NCI-H1930 (cell line): ENCODE measurements around the gene LAYN.

Experiments
- DNase-seq, 2 experiments: peaks; one replicate each; lab custom pipeline; 2025; lab: John Stamatoyannopoulos, UW

The LAYN gene

DNA sequence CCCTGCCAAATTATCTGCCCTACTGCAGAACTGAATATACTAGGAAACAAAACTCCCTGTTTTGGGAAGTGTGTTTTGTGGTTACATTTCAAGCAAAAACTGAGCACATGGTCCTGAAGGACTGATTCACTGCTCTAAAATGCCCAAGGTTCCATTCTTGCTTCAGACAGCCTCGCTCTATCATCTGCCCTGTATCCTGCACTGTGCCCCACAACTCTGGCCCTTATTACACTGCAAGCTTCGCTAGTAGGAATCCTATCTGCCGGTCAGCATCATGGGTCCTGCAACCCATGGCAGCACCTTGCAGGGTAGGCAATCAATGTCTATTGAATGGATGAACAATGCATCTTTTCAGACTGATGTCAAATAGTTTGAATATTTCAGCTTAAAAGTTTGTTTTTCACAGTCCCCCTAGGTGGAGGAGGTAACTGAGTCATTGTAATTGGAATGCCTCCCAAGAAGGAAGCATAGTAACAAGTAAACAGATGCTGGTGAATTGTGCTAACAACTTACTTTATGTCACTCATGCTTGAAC is 21.3 kb downstream of the LAYN start:
- DNase-seq = no peak

DNA sequence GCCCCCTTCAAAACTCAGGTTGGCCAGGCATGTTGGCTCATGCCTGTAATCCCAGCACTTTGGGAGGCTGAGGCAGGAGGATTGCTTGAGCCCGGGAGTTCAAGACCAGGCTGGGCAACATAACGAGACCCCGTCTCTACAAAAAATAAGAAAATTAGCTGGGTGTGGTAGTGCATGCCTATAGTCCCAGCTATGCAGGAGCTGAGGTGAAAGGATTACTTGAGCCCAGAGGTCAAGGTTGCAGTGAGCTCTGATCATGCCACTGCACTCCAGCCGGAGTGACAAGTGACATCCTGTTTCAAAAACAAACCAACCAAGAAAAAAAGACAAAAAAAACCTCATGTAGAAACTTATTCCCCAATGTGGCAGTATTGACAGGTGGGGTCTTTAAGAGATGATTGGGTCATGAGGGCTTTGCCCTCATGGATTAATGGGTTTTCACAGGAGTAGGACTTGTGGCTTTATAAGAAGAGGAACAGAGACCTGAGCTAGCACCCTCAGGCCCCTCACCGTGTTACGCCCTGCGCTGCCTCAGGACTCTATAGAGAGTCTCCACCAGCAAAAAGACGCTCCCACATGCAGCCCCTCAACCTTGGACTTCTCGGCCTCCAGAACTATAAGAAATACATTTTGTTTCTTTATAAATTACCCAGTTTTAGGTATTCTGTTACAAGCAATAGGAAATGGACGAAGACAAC is 22.3 kb downstream of the LAYN start:
- DNase-seq = no peak

DNA sequence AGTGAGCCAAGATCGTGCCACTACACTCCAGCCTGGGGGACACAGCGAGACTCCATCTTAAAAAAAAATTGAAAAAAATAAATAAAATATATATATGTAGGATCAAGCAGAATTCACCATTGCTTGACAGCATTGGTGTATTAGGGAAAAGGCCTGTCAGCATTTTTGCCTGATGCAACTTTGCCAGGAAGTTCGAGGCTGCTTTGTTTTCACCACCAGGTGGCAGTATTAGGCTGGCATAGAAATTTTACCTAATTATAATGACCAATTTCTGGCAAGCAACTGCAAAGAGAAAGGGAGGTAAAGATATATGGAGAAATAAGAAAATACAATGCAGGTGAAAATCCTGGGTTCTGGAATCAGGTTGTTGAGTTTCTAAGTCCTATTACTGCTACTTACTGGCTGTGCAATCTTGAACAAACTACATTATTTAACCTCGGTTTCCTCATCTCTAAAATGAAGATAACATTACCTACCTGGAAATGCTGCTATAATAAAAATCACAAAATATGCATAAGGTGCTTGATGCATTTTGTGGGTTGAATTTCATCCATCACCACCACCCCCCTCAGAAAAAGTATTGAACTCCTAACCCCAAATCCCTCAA is 24.7 kb downstream of the LAYN start:
- peak in 1 of 2 experiments; percentile 45 for DNase-seq

DNA sequence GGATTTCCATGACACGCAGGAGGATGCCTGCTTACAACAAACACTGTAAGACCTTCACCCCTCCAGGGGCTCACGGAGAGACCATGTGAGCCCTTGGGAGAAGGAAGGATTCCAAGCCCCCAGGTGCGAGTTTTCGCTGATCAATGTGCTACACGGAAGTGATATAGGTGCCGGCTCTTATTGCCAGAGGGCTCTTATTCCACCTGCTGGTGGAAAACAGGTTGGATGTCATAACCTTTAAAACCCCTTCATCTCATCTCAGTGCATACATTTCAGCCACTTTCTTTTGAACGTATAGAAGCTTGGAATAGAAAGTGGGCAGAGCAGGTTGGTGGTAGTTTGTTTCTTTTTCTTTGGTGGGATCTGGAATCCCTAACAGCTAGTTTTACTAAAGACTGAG is 25.8 kb downstream of the LAYN start:
- DNase-seq = no peak

DNA sequence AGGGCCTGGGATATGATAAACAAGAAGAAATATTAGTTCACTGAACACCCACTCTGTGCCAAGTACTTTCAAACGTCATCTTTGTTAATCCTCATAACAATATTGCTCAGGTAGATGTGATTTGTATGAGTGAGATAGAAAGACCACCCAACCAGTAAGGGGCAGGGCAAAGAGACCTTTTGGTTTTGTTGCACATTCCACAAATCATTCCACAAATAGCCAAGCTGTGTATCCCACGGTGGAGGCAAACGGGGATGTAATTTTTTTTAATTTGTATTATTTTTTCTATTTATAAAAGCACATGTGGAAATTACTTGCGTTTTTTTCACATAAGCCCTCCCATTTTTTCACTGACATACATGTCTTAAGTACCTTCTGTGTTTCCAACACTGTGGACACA is 29.0 kb downstream of the LAYN start:
- no peak for DNase-seq

DNA sequence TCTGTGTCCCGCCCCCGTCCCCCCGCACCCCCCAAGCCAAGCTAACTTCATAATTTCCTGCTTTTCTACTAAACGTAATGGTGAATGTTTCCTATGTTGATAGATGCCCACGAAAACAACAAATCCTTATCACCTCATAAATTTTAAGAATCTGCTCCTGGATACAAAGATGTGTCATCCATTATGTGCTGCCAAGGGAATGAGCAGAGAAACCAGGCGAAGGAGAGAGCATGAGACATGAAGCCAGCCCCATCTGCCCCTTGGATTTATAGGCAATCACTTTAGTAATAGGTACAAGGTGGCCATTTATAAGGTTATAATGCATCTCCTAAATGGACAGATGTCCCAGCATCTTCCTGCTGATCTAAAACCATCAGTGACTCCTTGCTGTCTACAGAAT is 30.3 kb downstream of the LAYN start:
- DNase-seq = no peak

DNA sequence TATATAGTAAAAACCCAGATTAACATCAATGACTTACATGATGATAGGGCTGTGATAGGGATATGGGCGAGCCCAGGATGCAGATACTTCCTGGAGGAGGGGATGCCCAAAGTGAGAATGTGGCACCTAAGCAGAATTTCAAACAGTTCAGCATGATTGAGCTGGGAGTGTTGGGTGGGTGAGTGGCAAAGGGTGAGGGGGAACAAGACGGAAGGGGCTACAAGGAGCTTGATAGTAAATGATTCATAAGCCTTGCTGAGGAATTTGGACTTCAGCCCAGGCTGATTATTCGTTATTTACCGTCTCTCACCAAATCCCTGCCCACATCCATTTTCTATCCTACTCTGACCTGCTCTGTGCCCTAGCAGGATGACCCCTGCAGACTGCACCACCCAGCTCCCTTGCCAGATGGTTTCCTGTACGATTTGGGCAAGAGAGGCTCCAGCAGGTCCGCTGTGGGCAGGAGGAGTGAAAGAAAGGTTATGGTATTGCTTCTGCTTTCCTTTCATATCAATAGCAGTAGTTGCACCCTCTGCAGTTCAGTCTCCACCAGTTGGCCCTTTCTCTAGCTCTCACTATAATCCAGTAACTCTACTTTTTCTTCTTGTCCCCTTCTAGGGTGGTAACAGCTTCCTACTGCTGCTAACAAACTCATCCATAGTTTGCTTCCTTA is 31.4 kb downstream of the LAYN start:
- DNase-seq = no peak

DNA sequence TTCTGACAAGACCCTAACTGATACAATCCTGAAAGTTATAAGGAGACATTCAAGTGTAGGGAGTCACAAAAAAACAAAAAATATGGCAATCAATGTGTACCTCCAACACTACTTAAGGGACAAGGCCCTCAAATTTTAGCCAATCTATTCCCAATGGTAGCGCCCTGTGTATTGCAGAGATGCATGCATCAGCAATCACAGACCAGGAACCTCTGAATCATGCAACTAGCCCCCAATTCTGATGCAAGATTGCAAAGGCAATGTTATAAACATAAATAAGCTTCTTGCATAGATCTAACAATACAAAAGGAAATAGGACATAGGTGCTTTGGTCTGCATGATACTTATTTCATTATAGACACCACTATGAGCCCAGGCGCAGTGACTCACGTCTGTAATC is 32.1 kb downstream of the LAYN start:
- DNase-seq = no peak

DNA sequence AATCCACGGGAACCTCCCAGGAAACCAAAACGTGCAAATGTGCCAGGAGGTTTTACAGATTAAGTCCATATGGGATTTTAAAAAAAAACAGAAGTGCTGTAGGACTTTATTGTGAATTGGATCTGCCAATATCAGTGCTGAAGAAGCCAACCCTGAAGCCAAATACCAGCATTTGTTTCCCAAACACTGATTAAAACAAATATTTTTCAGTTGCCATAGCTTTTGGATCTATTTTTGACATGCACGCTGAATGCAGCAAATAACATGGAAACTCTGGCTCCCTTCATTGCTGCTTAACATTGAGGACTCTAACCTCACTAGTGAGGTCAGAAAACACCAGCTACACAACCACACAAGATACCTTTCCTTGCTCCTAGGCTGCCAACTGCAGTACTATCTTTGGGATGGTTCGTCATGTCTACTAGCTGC is 33.3 kb downstream of the LAYN start:
- no peak for DNase-seq

DNA sequence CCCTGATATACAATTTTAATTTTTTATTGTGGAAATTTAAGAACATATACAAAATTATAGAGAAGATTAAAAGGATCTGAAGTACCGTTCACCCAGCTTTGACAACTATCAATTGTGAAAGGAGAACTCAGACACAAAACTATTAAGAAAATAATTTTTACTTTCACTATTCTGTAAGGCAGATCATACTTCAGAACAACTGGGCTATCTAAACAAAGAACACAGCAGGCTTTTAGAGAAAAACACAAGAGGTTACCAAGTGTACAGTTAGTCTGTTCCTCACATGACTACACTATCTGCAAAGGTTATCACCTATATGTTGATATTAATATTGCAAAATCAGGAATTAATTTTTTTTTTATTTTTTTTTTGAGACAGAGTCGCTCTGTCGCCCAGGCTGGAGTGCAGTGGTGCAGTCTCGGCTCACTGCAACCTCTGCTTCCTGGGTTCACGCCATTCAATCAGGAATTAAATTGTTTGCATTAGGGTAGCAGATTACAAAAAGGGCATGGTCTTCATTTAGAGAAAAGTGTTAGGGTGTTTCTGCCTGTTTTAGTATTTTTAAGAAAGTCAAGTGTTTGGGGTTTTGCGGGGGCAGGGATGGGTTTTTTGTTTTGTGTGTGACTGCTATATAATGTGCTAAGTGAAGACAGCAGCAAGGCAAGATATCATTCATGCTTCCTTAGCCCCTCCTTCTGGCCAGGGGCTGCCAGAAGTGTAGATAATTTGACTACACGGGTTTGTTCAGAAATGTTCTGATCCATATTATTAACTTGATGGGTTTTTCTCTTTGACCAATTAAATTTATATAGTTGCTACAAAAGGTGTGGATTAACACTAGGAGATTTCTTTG is 34.1 kb downstream of the LAYN start:
- no peak for DNase-seq

DNA sequence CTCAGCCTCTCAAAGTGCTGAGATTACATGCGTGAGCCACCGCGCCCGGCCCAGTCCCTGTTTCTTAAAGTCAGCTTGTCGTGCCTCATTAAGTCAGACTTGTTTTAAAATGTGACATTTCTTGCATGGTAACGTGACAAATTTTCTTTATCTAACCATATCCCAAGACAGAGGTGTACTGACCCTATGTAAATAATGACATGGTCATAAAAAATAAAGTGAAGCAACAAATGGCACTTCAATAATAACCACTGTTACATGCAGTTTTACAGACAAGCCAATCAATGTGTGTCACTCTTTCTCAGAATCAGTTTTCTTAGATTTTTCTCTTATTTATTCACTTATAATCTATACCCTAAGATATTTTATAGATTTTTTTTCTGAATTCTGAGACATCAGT is 35.2 kb downstream of the LAYN start:
- no peak for DNase-seq

DNA sequence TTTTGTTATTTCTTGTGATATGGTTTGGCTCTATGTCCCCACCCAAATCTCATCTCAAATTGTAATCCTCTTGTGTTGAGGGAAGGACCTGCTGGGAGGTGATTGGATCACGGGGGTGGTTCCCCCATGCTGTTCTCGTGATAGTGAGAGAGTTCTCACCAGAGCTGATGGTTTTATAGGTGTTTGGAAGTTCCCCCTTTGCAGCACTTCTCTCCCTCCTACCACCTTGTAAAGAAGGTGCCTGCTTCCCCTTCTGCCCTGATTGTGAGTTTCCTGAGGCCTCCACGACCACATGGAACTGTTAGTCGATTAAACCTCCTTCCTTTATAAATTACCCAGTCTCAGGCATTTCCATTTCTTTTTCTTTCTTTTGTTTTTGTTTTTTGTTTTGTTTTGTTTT is 37.3 kb downstream of the LAYN start:
- no peak for DNase-seq

DNA sequence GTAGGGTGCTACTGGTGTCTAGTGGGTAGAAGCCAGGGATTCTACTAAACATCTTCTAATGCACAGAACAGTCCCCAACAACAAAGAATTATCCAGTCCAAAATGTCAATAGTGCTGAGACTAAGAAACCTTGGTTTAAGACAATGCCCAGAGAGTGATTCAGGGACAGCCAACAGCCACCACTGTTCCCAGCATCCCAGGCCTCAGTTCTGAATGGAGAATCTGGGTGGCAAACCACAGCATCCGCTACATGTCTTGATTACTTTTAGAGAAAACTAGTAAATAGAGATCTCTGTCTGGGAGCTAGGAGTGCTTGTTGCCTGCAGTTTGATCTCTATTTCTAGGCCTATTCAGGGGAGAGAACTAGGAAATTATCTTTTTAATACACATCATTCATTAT is 40.8 kb downstream of the LAYN start:
- no peak for DNase-seq

DNA sequence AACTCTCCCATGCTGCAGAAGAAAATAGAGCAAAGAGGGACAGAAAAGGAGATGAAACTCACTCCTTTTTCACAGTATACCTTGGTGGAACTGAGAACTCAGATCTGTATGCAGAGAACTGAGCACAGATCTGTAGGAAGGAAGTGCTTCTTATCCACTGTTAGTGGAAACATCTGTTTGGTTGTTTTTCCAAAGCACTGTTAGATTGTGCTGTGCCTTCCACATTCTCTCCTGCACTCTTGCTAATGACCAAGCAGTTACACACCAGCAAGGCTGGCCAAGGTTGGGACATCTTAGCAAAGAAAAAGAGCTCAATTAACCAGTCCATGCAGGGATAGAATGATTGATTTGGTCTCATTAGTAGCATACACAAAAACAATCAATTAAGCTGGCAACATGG is 41.6 kb downstream of the LAYN start:
- no peak for DNase-seq

DNA sequence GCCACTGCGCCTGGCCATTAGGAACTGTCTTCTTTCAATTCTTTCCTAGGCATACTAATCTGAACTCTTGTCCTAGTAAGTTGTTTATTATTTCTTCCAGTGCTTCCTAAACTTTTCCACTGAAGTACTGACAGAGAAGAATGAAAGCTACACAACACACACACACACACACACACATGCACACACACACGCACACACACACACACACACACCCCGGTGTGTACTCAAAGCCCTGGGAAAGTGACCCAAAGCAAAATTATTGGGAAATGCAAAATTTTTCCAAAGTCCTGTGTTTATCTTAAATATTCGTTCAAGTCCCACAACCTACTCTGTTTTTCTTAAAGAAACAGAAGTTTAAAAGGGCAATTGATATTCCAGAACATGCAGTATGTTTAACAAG is 42.4 kb downstream of the LAYN start:
- DNase-seq = no peak

DNA sequence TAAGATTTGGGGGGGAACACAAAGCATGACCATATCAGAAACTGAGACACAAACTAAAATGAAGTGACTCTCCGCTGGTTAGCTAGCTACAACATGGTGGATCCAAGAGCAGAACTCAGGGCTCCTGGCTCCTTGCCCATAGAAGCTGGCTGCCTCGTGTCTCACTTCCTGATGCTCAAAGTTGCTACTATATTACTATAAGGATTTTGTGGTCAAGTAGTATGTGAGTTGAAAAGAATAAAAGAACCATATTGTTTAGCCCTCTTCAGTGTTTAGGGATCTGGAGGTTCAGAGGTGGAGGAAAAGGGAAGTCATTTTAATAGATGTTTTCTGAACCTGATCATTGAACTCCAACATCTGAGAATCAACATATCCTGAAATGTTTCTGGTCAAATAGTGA is 44.9 kb downstream of the LAYN start:
- DNase-seq = no peak

DNA sequence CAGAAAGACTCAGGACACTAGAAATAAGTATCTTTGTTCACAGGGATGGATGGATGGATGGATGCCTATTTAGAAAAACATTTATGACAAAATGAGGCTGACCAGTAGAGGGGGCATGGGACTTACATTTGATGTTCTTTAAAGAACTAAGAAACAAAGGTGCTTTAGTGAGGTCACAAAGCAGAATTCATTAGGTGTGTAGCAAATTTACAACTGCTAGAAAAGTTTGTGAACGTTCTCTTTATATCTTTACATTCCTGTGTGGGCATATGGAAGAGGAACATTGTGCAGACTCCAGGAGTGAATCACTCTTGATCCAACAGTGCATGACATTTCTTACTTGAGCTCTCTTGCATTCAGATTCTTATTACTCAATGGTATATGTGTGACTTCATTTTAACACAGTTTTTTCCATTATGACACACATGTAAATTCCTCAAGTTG is 45.9 kb downstream of the LAYN start:
- peak; percentile 19 to 34 for DNase-seq

DNA sequence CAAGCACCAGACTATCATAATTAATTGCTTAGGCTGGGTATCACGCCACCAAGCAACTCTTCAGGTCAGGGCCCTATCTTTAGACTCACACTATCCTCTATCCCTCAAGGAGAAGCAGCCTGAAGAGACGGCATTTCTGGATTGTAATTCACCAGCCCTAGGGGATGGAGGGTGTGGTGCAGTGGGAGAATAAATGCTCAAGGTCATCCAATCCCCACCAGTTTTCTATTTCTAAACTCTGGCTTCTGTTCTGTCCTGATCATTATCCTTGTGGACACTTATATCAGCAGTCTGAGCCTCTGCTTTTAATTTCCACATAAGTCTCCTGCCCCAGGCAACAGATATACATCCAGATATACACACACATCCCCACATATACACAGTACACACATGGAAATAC is 48.6 kb downstream of the LAYN start:
- DNase-seq = no peak

DNA sequence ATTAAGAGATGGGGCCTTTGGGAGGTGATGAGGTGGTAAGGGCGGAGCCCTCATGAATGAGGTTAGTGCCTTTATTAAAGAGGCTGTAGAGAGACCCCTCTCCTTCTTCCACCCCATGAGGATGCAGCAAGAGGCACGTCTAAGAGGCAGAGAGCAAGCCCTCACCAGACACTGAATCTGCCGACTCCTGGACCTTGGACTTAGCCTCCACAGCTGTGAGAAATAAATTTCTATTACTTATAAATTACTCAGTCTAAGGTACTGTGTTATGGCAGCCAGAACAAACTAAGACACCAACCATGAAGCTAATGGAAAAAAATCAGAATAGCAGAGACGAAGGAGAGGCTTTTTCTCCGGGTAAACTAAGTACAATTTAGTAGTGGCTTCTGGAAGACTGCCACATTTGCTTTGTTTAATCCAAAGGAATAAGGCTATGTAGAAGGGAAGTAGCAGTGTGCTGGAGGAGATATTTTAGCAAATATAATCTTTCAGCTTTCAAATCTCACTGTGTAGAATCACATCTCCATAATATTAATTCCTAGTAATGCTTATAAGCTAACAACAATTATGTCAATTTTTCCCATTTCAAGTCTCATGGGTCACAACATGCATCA is 49.5 kb downstream of the LAYN start:
- DNase-seq = no peak

DNA sequence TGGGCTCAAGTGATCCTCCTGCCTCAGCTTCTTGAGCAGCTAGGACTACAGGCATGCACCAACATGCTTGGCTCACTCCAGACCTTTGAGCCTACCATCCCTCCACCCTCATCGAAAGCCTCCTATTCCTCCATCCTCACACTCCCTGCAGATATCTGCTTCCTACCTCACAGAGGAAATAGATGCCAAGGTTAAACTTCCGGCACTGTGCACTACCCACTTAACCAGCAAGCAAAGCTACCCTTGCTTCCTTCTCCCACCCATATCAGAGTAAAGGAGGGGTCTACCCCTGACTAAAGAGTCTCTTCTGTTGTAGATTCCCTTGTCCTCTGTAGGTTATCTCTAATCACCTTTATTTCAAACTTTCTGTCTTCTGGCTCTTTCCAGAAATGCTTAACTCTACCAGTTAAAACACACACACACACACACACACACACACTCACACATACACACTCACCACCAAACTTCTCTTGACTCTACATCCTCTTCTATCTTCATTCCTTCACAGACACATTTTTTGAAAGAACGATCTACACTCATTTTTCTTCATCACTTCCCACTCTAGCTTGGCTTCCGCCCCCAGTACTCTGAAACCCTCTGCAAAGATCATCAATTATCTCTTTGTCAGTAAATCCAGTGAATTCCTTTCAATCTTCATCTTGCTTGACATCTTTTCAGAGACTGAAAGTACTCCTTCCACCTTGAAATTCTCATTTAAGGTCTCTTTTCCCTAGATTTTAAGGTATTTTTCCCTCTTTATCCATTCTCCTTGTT is 50.9 kb downstream of the LAYN start:
- no peak for DNase-seq

DNA sequence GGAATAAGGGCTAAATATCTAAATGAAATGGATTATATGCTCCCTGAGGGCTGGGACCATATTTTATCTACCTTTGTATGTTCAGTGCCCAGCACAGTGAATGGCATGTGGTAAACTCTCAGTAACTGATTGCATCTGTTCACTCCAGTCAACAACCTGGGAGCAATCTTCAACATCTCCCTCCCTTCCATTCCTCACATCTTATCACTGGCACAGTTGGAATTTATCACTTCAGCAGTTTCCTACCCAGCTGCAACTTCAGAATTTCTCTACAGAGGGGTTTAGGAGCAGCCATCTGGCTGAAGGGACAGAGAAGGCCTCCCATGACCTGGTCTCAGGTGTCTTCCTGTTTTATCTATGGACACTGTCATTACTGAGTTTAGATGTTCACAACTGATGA is 52.0 kb downstream of the LAYN start:
- DNase-seq = no peak
